PC-9 (cell line): ENCODE measurements around the gene OCA2. TPM values are rescaled to one million over a fixed set of nuclear protein-coding genes. Genes with fewer than 3 reads are reported as not detected.

Experiments used
- BruUV-seq: library from RNA; stranded (reverse); fragments of 400-500 nt; replicated peaks from 2 replicates; lab custom pipeline; 2021; lab: Mats Ljungman, UMichigan
- CTCF ChIA-PET: fragments of 300-600 bp; sonication (Branson Sonifier 250); formaldehyde crosslinking; loops from one replicate; lab custom pipeline; 2022; ENCODE audit warnings: antibody characterized with exemption; lab: Charles Lee
- POLR2A ChIA-PET: fragments of 300-600 bp; sonication (Branson Sonifier 250); formaldehyde crosslinking; loops from one replicate; lab custom pipeline; 2022; ENCODE audit warnings: antibody characterized with exemption; ENCODE audit not compliant: unreplicated experiment; lab: Charles Lee
- DNase-seq, 2 experiments: peaks; one replicate each; pipeline versions ENCODE4 v3.0.0 to v3.0.0-alpha.2; 2015 to 2022; ENCODE audit warnings: mixed read lengths in 1 of 2
- H2AFZ ChIP-seq: fragments of 200-600 bp; sonication (generic); 2 replicates; pipeline ENCODE4 v1.8.1; 2017; ENCODE audit warnings: antibody characterized with exemption
- H3F3A ChIP-seq: fragments of 200-600 bp; sonication (generic); 2 replicates; pipeline ENCODE4 v1.8.1; 2017; ENCODE audit warnings: antibody characterized with exemption, mild to moderate bottlenecking, low read depth; ENCODE audit not compliant: insufficient read depth
- H3K27ac ChIP-seq: fragments of 200-600 bp; sonication (generic); 2 replicates; pipeline ENCODE4 v1.6.1; 2016; ENCODE audit warnings: mixed run types
- H3K27me3 ChIP-seq: fragments of 200-600 bp; sonication (generic); 2 replicates; pipeline ENCODE4 v1.6.1; 2016; ENCODE audit warnings: low read depth, mixed run types; ENCODE audit not compliant: insufficient read depth
- H3K36me3 ChIP-seq: fragments of 200-600 bp; sonication (generic); 2 replicates; pipeline ENCODE4 v1.6.1; 2016; ENCODE audit warnings: low read depth, mixed run types
- H3K4me1 ChIP-seq: fragments of 200-600 bp; sonication (generic); replicated peaks from 2 replicates; pipeline ENCODE4 v1.6.1; 2016; ENCODE audit warnings: mixed run types; ENCODE audit not compliant: insufficient read depth
- H3K4me2 ChIP-seq: fragments of 200-600 bp; sonication (generic); 2 replicates; pipeline ENCODE4 v1.6.1; 2017; ENCODE audit warnings: mixed run types
- H3K4me3 ChIP-seq: fragments of 200-600 bp; sonication (generic); 2 replicates; pipeline ENCODE4 v1.6.1; 2016; ENCODE audit warnings: mixed run types
- H3K79me2 ChIP-seq: fragments of 200-600 bp; sonication (generic); 2 replicates; pipeline ENCODE4 v1.6.1; 2017; ENCODE audit warnings: low read depth, mixed run types
- H3K9me2 ChIP-seq: fragments of 200-600 bp; sonication (generic); 2 replicates; pipeline ENCODE4 v1.8.1; 2017; ENCODE audit warnings: mild to moderate bottlenecking; ENCODE audit not compliant: insufficient read depth
- H3K9me3 ChIP-seq: fragments of 200-600 bp; sonication (generic); 2 replicates; pipeline ENCODE4 v1.8.1; 2016; ENCODE audit warnings: low read depth; ENCODE audit not compliant: insufficient read depth
- H4K20me1 ChIP-seq: fragments of 200-600 bp; sonication (generic); 2 replicates; pipeline ENCODE4 v1.8.1; 2017; ENCODE audit not compliant: insufficient read depth
- CTCF ChIP-seq: fragments of 200-600 bp; sonication (generic); conservative IDR thresholded peaks from 2 replicates; pipeline ENCODE4 v1.6.1; 2017; ENCODE audit warnings: mixed run types, antibody characterized with exemption, mild to moderate bottlenecking, moderate library complexity
- EZH2 ChIP-seq: fragments of 200-600 bp; sonication (generic); IDR thresholded peaks from 2 replicates; pipeline ENCODE4 v1.8.0; 2017; ENCODE audit warnings: antibody characterized with exemption, low read depth
- intact Hi-C: fragments of 100-400 bp; cut with micrococcal nuclease; formaldehyde crosslinking; loops from one replicate; pipeline ENCODE4 v1.10.0; 2022; ENCODE audit not compliant: unreplicated experiment
- total RNA-seq: library from RNA; stranded (reverse); gene quantifications from 2 replicates; pipeline ENCODE4 v1.2.3, GENCODE V29; 2021

The OCA2 gene
- total RNA-seq, 1 experiment from 2014 or later = not detected

DNA sequence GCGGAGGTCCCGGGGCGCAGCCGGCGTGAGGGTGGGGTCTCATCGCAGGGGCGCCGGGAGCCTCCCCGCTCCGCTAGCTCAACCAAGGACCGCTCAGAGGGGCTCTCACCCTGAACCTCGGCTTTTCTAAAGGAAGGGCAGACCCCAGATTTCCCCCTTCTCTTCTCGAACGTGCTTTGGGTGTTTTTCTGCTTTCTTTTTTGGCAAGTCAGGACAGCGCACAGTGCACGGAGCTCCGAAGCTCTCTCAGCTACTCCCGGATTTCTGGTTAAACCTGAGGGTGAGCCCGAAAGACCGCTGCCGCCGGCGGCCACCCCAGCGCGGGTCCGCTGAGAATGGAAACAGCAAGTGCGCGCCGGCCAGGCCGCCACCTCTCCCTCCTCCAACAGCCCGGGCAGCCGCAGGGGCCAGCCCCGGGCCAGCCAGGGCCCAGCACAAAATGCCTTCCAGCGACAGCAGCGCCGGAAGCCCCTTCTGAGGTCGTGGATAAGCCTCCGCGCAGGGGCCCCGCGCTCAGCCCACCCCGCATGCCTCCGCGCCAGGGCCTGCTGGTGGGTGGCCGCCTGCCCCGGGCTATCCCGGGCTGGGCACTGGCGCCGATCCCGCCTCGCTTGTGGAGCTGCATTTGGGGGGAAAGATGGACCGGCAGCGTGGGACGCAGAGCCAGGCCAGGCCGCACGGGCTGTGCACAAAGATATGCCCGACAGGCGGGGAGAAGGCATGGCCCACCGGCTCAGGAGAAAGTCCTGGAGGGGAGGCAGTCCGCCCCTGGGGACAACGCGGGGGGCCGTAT is 8.2 kb upstream of the OCA2 start:
- Histone ChIP-seq H3K36me3 (no peaks in the 10 kb centered on the region), H3F3A (no peaks in the 10 kb centered on the region), H2AFZ (no peak overlapping the region), H3K4me2 (no peak overlapping the region), H3K4me1 (no peaks in the 10 kb centered on the region), H4K20me1 (no peaks in the 10 kb centered on the region), H3K79me2 (no peaks in the 10 kb centered on the region), H3K27ac (no peak overlapping the region), H3K27me3 (peaks cover under 1% of the 10 kb centered on the region; the same call in 1 of the 2 replicates), H3K9me3 (no peaks in the 10 kb centered on the region), H3K9me2 (no peaks in the 10 kb centered on the region), H3K4me3 (no peak overlapping the region)
- BruUV-seq = no TSS peak
- no peak for DNase-seq
- POLR2A ChIA-PET = no interaction called here
- CTCF ChIA-PET = no interaction called here
- intact Hi-C loops = no loop called here
- TF ChIP-seq EZH2 (no peak), CTCF (no peak)

DNA sequence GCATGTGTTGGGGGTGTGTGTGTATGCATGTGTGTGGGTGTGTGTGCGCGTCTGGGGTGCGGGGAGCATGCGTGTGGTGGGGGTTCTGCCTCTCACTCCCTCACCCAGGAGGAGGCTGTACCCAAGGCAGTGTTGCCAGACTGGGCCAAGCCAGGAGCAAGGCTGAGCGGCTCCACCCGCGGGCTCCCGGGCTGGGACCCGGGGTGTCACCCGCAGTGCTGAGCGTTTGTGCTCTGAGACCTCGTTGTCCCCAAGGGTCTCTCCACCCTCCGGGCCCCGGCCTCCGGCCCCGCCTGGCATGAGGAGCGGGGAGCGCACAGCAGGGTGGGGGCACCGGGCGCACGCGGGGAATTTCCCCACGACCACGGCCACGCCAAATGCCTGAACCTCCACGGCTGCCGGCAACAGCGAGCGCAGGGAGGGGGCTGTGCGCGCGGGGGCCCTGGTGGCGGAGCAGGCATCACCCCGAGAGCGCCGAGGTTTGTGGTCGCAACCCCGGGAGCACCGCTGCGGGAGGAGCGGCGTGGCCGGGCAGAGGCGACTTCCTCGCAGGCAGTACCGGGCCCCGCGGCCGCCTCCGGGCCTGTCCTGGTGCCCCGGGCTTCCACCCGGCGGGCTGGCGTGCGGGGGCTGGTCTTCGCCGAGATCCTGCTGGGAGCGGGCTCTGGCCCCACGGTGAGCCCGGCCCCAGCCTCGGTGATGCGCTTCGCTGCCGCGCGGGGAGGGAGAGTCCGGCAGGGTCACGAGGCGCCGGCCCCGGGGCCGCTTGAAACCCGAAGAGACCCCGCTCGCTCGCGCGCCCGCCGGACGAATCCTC is 7.4 kb upstream of the OCA2 start:
- no peak overlapping the region for H3K4me2 ChIP-seq
- H3K27ac ChIP-seq = no peak overlapping the region

More for the DNA sequence above, 7.4 kb upstream of the OCA2 start:
- ChIA-PET CTCF (no interaction called here), POLR2A (no interaction called here)
- Histone ChIP-seq H3K4me1 (no peaks in the 10 kb centered on the region), H2AFZ (no peak overlapping the region), H3K9me2 (no peaks in the 10 kb centered on the region), H3K79me2 (no peaks in the 10 kb centered on the region), H3F3A (no peaks in the 10 kb centered on the region), H3K4me3 (no peak overlapping the region), H4K20me1 (no peaks in the 10 kb centered on the region), H3K27me3 (peaks cover 9% of the 10 kb centered on the region; the same call in 1 of the 2 replicates), H3K9me3 (no peaks in the 10 kb centered on the region), H3K36me3 (no peaks in the 10 kb centered on the region)
- TF ChIP-seq EZH2 (no peak), CTCF (no peak)
- no TSS peak for BruUV-seq
- intact Hi-C loops = no loop called here
- DNase-seq = no peak
